H1 (cell line): ENCODE results near the gene AFF2. TPM values are rescaled to one million over a fixed set of nuclear protein-coding genes. Genes with fewer than 3 reads are reported as not detected.

Source experiments
- BACH1 ChIP-seq: IDR thresholded peaks from 2 replicates; pipeline ENCODE4 v1.6.1; 2012; ENCODE audit warnings: low read length, improper control_type of control experiment
- HDAC6 ChIP-seq: IDR thresholded peaks from one replicate; pipeline ENCODE4 v1.7.1; 2012; ENCODE audit warnings: low read depth, mild to moderate bottlenecking, inconsistent platforms, low read length, moderate library complexity
- TEAD4 ChIP-seq: IDR thresholded peaks from 2 replicates; pipeline ENCODE4 v1.6.1; 2012; ENCODE audit warnings: low read depth, low read length, inconsistent platforms, mixed read lengths
- polyA plus RNA-seq, 7 experiments: library from polyadenylated mRNA; depleted of rRNA in 3 of 7; stranded (reverse) in 5 of 7; unstranded in 2 of 7; fragments of >200 nt in 5 of 7; fragments of 200-250 nt in 2 of 7; gene quantifications; 1 replicate in 5 of 7; 2 replicates in 1 of 7; 4 replicates in 1 of 7; pipeline versions ENCODE4 v1.2.1 to v1.2.3, GENCODE V29; 2011 to 2013; ENCODE audit warnings: missing spikeins in 2 of 7, mixed read lengths in 2 of 7
- total RNA-seq: library from RNA; stranded (reverse); fragmentation: NEBNext Ultra II Directional; extraction: Animal tissue kit (Norgen Biotek cat#: 25700); gene quantifications from 2 replicates; pipeline ENCODE4 v1.2.1, GENCODE V29; 2021
- TF ChIP-seq, protein P1 (sequence below), 3 experiments: IDR thresholded peaks; 1 replicate in 2 of 3; 2 replicates in 1 of 3; pipeline versions ENCODE4 v1.5.1 to v1.6.1; 2011; ENCODE audit warnings: low read length in 3 of 3, mild to moderate bottlenecking in 3 of 3, inconsistent platforms in 2 of 3, low read depth in 1 of 3, moderate library complexity in 1 of 3; ENCODE audit not compliant: insufficient read depth in 1 of 3; ENCODE audit errors: control extremely low read depth in 1 of 3

Gene AFF2
- total and polyA plus RNA-seq, 2 of the 8 experiments (the other 6 are each of a cell fraction or from before 2014, with no cell fraction given) = 2.0 to 7.3 TPM

DNA sequence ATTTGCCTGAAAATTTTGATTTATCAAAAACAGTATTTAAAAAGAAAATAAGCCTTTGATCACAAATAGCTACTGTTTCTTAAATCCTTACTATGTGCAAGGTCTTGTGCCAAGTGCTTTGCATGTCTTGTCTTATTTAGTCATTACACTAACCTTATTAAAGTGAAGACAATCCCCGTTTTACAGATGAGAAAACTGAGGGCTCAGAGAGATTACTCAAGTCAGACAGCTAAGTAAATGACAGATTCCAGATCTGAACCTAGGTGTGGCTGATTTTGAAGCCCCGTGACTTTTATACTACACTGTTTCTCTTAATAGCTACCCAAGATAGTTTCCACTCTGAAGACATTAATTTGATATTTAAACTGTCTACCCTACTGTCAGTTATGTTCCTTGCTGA, 38.2 kb downstream of the AFF2 start (continued):
- TF ChIP-seq BACH1 (no peak), HDAC6 (no peak), TEAD4 (no peak)
- TF ChIP-seq, protein P1, sequence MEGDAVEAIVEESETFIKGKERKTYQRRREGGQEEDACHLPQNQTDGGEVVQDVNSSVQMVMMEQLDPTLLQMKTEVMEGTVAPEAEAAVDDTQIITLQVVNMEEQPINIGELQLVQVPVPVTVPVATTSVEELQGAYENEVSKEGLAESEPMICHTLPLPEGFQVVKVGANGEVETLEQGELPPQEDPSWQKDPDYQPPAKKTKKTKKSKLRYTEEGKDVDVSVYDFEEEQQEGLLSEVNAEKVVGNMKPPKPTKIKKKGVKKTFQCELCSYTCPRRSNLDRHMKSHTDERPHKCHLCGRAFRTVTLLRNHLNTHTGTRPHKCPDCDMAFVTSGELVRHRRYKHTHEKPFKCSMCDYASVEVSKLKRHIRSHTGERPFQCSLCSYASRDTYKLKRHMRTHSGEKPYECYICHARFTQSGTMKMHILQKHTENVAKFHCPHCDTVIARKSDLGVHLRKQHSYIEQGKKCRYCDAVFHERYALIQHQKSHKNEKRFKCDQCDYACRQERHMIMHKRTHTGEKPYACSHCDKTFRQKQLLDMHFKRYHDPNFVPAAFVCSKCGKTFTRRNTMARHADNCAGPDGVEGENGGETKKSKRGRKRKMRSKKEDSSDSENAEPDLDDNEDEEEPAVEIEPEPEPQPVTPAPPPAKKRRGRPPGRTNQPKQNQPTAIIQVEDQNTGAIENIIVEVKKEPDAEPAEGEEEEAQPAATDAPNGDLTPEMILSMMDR (IDR thresholded peaks at IDR 0.05; ENCODE audit: control extremely low read depth in 1 of 3, insufficient read depth in 1 of 3, low read depth in 1 of 3, low read length in 3 of 3) = no peak
- TF ChIP-seq, all 59 proteins: peak for 0
